Measurements from ENCODE around the gene ZIC4.

Gene ZIC4

GRCh38 chr3:147368561-147369221 lies 37.7 kb downstream of the ZIC4 start:
- DNase-seq: no peak

DNA sequence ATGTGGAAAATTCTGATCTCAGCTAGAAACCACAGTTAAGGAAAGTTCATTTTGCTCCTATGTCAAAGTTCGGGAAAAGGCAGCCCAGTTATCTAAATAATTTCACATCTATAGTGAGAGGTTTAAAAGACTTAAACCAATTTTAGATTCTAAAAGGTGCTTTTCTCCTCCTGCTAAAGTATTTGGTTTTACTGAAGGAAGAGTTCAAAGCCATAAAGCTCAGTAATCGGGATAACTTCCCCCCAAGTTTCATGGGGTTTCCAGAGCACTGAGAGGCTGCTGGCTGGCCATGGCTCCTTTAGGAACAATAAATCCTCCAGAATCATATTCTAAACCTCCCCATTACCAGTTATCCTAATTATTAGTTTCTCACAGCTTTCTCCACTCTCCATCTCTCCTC lies 38.2 kb downstream of the ZIC4 start:
- no peak for DNase-seq

DNA sequence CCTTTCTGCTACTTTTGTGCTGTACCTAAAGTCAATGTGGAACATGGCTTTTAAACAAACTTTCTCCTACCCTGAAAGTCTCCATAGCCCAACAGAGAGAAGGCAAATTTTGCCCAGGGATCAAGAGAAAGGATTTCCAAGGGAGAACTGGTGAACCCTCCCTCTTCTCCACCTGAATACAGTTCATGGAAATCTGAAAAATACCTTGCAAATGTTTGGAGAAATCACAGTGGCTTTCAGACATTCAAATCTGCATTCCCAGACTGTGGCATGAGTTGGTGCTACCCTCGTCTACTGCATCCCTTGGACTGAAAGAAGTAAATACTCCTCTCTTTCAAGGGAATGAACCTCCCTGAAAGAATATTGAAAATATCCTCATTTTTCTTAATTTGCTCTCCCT lies 38.7 kb downstream of the ZIC4 start:
- DNase-seq: no peak

DNA sequence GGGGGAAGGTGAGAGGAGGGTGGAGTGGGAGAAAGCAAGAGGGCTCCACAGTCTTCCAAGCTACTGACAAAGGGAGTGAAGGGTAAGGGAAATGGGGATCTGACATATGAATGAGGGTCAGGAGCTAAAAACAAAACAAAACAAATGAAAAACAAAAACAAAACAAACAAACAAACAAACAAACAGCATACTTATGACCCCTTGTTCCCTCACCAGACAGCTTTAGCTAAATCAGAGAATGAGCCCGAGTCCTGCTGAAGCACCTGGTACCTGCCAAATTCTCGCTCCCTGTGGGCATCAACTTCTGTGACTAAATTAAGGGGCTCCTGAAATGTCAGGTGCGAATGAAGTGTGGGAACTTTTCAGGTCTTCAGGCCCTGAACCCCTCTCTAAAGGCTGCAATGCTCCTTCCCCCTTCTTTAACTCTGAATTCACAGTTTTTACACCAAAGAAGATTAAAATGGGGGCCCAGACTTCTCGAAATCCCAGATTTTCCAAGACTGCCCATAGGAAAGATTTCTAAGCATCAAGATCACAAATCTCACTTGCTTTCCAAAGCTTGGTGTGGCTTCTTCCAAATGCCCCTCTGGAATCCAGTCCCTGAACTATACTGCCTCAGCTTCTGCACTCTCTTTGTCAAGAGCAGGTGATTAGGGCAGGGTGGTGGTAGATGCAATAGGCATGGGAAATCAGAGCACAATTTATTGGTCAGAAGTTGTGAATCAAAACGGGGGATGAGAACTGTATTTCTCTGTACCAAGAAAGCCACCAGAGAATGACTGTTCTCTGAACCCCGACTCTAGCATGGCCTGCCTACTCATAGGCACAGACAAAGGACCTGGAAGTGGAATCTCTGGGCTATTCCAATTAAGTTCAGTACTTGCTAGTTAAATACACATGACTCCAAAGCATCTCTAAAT lies 40.9 kb downstream of the ZIC4 start:
- no peak for DNase-seq

- no peak for DNase-seq
Measured at GRCh38 chr3:147364771-147365170, 41.6 kb downstream of the ZIC4 start.

DNA sequence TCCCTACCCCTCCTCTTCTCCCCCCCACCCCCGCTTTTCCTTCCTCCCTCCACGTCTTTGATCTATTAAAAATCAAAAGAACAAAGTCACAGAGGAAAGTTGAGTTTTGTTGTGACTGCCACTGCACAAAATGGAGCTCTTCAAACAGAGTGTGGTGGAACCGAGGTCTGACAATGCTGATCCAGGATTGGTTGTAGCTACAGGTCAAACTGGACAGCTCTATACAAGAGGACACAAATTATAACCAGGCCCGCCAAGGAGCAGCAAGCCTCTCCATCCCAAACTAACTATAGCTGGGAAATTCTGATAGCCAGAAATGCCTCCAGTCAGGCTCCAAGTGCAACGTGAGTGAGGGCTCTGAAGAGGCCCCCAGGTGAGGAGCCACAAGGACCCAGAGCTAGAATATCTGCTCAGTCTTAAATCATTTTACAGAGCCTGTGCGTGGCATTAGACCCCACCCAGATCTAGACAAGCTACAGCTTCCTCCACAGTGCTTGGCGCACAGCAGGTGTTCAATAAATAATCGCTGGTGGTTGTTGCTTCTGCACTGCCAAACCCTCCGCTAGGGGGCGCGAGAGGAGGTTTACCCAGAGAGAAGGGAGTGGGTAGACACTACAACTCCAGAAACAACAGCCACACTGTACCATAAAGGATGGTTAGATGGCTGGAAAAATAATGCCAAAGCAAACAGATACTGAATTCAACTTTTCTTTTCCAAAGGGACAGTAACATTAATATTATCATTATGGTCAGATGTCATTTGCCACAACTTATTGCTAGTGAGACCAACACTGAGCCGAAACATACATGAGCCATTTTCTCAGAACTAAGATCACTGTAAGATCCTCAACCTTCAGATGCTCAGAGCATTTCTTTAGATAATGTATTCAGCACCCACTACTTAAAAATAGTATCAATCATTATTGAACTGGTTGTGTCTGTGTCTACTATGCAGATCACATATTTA lies 44.6 kb downstream of the ZIC4 start:
- no peak for DNase-seq

DNA sequence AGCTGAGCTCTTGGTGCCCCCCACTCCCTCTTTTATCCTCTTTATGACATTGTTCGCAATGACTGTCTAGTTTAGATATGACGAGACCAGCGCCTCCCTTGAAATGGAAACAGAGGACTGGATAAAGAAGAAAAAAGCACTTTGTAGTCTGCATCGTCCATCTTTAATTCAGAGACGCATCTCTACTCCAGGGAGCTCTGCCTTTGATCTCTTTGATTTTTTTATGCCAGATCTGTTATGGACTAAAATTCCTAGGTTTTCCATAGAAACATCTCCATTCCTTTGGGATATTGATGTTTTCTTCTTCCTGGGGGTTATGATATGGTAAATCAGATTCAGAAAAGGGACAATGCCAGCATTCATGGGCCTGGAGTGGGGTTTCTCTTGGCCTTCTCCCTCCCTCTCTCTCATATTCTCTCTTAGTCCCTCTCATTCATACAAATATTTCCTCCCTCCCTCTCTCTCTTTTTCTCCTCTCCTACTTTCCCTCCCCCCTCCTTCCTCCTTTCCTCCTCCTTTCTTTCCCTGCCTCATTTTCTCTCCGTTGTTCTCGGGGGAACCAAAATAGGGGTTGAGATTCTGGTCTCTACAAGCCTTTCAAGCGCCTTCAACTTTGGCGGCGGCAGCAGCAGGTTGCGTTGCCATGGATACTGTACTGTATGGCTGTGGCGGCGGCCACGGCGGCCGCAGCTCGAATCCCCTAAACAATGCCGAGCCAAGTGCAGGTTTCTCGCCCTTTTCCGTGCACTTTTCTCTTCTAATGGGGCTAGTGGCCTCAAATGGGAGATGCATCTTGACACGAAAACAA lies 45.5 kb downstream of the ZIC4 start:
- peak in 1 of 14 donors; percentile 76 for DNase-seq

- DNase-seq: no peak
Measured at GRCh38 chr3:147360051-147360439, 46.3 kb downstream of the ZIC4 start.

GRCh38 chr3:147359177-147360050 lies 46.9 kb downstream of the ZIC4 start:
- no peak for DNase-seq

- DNase-seq: no peak
Measured at GRCh38 chr3:147358144-147358992, 48.0 kb downstream of the ZIC4 start.

GRCh38 chr3:147356909-147357900 lies 49.1 kb downstream of the ZIC4 start:
- DNase-seq: no peak

- no peak for DNase-seq
Measured at GRCh38 chr3:147356145-147356908, 50.0 kb downstream of the ZIC4 start.

GRCh38 chr3:147355753-147356090 lies 50.6 kb downstream of the ZIC4 start:
- no peak for DNase-seq

- DNase-seq: no peak
Measured at GRCh38 chr3:147355084-147355752, 51.1 kb downstream of the ZIC4 start.

- no peak for DNase-seq
Measured at GRCh38 chr3:147354623-147355022, 51.7 kb downstream of the ZIC4 start.

DNA sequence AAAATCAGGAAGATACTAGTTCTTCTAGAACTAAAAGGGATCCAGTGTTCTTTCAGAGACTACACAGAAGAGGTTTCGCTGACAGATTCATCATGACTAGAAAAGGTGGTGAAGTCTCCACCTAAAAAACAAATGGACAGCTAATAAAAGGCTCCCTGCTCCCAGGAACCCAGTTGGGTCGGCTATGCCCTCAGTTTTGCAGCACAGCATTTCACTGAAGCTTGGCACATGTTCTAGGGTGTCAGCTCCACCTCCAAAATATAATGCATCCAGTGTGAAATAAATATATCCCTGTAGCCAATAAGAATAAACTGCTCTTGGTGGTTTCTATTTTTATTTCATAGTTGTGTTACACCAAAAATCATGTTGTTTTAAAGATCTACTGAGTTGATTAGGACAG lies 55.0 kb downstream of the ZIC4 start:
- peak in 1 of 14 donors; percentile 78 for DNase-seq

DNA sequence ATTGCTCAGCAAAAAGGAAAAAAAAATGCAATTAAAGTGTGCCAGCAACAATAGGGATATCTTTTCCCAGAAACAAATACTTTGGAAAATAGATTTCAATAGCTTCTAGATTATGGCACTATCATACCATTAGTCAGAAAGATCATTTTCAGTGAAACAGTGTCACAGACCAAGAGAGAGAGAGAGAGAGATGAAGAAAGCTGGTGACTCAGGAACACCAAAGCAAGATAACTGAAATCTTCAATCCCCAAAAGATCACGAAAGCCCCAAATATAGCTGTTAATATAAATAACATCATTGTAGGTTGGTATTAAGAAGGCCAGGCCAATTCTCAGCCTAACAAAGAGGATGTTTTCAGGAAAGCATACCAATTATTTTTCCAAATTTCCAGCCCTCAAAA lies 57.4 kb downstream of the ZIC4 start:
- no peak for DNase-seq

Data from C1 segment of cervical spinal cord (tissue), 14 donors.